ENCODE data around the gene SPATS2. TPM values are rescaled to one million over a fixed set of nuclear protein-coding genes. Genes with fewer than 3 reads are reported as not detected.
"Not testable (repeated sequence)": the region's sequence is repeated elsewhere in the genome, so short reads cannot be mapped to it uniquely, and the experiment has no call there.

Gene SPATS2
- total RNA-seq, 1 donor from 2014 or later = 29.9 TPM

GRCh38 chr12:49377386-49377785 lies 10.1 kb downstream of the SPATS2 start:
- DNase-seq (ENCODE audit: low read depth) = no peak
- TF ChIP-seq CTCF (conservative IDR thresholded peaks at IDR 0.05; ENCODE audit: low read depth, low read length) = no peak
- H3K4me3 ChIP-seq (ENCODE audit: low read depth, low read length) = no peak overlapping the region

DNA sequence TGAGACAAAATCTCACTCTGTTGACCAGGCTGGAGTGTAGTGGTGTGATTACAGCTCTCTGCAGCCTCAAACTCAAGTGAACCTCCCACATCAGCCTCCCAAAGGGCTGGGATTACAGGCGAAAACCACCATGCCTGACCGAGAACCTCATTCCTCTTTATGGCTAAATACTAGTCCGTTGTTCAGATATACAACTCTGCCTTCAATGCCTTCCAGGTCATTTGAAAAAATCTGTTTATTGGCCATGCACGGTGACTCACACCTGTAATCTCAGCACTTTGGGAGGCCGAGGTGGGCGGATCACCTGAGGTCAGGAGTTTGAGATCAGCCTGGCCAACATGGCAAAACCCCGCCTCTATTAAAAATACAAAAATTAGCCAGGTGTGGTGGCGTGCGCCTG lies 12.9 kb downstream of the SPATS2 start:
- not testable (repeated sequence) for H3K4me3 ChIP-seq (ENCODE audit: low read depth, low read length); DNase-seq (ENCODE audit: low read depth)

- H3K4me3 ChIP-seq (ENCODE audit: low read depth, low read length) = no peak overlapping the region
- no peak for DNase-seq (ENCODE audit: low read depth)
- TF ChIP-seq CTCF (conservative IDR thresholded peaks at IDR 0.05; ENCODE audit: low read depth, low read length) = no peak
Observed at GRCh38 chr12:49388682-49389386, 21.6 kb downstream of the SPATS2 start.

DNA sequence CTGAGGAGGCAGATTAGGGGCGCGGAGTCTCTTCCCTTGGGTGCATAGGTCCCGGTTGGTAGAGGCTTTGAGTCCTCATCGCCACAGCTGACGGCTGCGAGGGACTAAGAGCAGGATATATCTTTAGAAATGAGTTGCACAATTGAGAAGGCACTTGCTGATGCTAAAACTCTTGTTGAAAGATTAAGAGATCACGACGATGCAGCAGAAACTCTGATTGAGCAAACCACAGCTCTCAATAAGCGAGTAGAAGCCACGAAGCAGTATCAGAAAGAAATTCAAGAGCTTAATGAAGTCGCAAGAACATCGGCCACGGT lies 22.1 kb downstream of the SPATS2 start:
- no peak for TF ChIP-seq CTCF (conservative IDR thresholded peaks at IDR 0.05; ENCODE audit: low read depth, low read length)
- no peak for DNase-seq (ENCODE audit: low read depth)
- no peak overlapping the region for H3K4me3 ChIP-seq (ENCODE audit: low read depth, low read length)

- no peak for TF ChIP-seq CTCF (conservative IDR thresholded peaks at IDR 0.05; ENCODE audit: low read depth, low read length)
- no peak overlapping the region for H3K4me3 ChIP-seq (ENCODE audit: low read depth, low read length)
- DNase-seq (ENCODE audit: low read depth) = no peak
Observed at GRCh38 chr12:49397000-49397399, 29.7 kb downstream of the SPATS2 start.

DNA sequence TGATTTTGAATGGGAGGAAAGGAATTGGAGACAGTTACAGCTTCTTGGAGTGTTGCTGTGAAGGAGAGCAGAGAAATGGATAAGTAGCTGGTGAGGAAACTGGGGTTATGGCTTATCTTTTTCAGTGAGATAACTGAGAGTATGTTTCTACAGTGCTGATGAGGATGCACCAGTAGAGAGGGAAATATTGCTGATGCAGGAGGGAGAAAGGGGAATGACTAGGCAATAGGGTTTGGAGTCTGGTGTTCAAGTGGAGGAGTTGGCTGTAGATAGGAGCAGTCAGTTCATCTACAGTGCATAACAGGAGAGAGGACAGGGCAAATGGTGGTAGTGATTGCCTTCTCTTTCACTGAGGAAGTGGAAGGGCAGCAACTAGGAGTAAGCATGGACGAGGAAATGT lies 33.0 kb downstream of the SPATS2 start:
- no peak overlapping the region for H3K4me3 ChIP-seq (ENCODE audit: low read depth, low read length)
- DNase-seq (ENCODE audit: low read depth) = no peak
- no peak for TF ChIP-seq CTCF (conservative IDR thresholded peaks at IDR 0.05; ENCODE audit: low read depth, low read length)

DNA sequence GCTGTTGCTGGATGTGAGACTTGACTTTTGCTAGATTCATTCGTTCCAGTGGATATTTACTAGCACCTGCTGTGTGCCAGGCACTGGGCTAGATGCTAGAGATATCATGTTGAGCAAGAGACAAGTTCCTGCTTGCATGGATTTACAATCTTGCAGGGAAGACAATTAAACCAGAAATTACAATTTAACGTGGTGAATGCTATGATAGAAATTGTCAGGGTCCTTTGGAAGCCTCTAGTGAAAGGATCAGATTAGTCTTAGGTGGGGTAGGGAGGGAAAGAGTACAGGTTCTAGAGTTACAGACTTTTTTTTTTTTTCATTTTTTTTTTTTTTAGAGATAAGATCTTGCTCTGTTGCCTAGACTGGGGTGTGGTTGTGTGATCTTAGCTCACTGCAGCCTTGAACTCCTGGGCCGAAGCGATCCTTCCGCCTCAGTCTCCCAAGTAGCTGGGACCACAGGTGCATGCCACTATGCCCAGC lies 36.7 kb downstream of the SPATS2 start:
- no peak overlapping the region for H3K4me3 ChIP-seq (ENCODE audit: low read depth, low read length)
- TF ChIP-seq CTCF (conservative IDR thresholded peaks at IDR 0.05; ENCODE audit: low read depth, low read length) = no peak
- DNase-seq (ENCODE audit: low read depth) = no peak
